Activated CD4-positive, CD25-positive, alpha-beta regulatory T cell treated with anti-CD3 and anti-CD28 coated beads, Interleukin-2, amount 50 U/mL, for 16 hours (primary cell): ENCODE measurements around the gene ZFP36L2.
"Not testable (repeated sequence)": the region's sequence is repeated elsewhere in the genome, so short reads cannot be mapped to it uniquely, and the experiment has no call there.

Source experiments
- DNase-seq: peaks from one replicate; pipeline ENCODE4 v3.0.0-alpha.2; 2020; ENCODE audit warnings: low read depth, low spot score

Gene ZFP36L2

DNA sequence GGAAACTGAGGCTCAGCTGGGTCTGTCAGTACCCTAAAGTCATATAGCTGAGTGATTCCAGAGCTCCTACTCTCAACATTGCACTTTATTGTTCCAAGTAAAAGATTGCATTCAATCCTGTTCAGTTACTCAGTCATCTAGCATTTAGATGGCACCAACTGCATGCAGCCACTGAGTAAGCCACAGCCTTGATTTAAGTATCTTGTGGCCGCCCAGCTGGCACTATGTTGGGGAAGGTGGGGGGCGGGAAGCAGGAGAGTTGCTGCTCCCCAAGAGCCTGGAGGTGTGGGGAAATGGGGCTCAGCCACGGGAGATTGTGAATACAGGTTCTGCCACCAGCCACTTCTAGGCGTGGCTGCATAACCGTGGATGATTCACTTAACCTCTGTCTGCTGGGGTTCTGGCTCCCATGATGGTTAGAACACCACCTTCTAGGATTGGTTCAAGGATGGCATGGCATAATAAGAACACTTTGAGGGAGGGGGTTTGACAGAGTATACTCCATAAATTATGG lies 17.1 kb downstream of the ZFP36L2 start:
- no peak for DNase-seq

- no peak for DNase-seq
Observed at GRCh38 chr2:43207553-43208300, 18.7 kb downstream of the ZFP36L2 start.

DNA sequence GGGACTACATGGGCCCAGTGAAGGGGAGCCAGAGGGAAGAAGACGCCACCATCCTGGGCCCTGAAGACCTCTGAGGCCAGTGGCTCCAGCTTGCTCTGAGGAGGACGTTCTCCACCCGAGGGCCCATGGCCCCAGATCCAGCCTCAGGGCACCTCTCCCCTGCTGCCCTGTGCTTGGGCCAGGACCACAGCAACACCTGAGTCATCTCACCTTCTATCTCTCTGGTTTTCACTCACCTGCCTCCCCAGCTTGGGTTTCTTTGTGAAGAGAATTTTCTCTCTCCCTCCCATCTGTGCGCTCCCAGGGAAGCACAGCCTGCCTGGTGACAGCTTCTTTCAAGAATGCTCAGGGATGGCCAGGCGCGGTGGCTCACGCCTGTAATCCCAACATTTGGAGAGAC lies 19.8 kb downstream of the ZFP36L2 start:
- DNase-seq, result no peak

- DNase-seq, result no peak
Observed at GRCh38 chr2:43203373-43203772, 23.0 kb downstream of the ZFP36L2 start.

- no peak for DNase-seq
Observed at GRCh38 chr2:43202289-43202688, 24.1 kb downstream of the ZFP36L2 start.

- DNase-seq, result no peak
Observed at GRCh38 chr2:43201497-43201896, 24.9 kb downstream of the ZFP36L2 start.

GRCh38 chr2:43201016-43201415 lies 25.4 kb downstream of the ZFP36L2 start:
- no peak for DNase-seq

DNA sequence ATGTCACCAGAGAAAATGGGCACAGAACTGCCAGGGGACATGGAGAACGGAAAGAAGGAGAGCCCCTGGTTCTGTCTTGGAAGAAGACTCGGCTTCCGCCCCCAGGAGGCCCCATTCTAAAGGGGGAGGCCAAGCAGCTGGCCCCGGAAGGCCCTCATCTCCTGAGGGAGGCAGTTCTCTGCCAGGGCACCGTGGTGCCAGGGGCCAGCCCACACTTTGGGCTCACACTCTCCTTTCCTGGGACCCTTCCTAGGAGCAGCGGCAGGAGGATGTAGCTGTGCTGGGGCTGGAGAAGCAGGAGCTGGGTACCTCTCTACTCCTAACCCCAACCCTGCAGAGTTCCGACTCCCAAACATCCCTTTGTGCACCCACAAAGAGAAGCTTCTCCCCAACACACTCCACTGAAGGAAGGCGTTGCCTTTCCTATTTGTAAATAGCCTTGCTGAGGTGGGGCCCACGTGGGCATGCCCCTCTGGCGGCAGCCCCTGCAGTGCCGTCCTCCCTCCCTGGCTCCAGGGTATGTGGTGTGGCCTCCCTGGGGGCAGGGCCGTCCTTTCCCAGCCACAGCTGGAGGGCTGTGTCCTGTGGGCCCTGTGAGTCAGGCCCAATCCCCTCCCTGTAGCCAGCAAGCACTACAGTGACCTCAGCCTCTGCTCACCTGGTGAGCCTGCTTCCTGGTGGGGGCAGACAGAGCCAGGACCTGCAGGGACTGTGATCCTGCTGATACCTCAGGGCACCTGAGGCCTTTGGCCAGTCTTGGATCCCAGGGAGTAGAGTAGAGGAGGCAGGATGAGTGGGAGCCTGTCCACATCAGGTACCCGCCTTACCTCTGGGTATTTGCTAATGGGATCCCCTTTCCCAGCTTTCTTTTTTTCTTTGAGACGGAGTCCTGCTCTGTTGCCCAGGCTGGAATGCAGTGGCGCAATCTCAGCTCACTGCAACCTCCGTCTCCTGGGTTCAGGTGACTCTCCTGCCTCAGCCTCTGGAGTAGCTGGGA lies 26.6 kb downstream of the ZFP36L2 start:
- DNase-seq, result no peak

DNA sequence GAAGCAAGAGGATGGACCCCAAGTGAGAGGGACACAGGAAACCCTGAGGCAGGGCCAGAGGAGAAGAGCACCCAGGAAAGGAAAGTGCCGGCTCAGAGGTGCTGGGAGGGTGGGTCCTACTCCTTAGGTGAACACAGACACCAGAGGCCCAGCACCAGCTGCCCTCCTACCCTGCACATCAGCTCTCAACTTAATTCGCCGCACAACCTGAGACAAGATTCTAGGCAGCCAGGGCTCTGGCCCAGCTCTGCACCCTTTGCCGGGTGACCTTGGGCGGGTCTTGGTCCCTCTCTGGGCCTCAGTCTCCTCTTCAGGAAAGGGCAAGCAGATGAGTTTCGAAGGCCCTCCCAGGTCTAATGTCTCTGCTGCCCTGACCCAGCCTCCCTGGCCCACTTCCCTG lies 28.1 kb downstream of the ZFP36L2 start:
- no peak for DNase-seq

DNA sequence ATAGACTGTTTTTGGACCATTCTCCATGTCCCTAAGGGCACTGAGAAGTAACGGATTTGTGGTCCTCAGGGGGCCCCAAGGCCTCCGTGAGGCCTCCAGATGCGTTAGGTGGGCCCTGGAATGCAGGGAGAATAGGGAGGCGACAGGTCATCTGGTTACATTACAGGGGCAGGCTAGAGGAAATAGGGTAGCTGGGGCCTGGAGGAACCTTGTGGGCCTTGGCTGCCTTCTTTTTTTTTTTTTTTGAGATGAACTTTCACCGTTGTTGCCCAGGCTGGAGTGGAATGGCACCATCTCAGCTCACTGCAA lies 28.9 kb downstream of the ZFP36L2 start:
- DNase-seq, result no peak

GRCh38 chr2:43196768-43197587 lies 29.4 kb downstream of the ZFP36L2 start:
- no peak for DNase-seq

DNA sequence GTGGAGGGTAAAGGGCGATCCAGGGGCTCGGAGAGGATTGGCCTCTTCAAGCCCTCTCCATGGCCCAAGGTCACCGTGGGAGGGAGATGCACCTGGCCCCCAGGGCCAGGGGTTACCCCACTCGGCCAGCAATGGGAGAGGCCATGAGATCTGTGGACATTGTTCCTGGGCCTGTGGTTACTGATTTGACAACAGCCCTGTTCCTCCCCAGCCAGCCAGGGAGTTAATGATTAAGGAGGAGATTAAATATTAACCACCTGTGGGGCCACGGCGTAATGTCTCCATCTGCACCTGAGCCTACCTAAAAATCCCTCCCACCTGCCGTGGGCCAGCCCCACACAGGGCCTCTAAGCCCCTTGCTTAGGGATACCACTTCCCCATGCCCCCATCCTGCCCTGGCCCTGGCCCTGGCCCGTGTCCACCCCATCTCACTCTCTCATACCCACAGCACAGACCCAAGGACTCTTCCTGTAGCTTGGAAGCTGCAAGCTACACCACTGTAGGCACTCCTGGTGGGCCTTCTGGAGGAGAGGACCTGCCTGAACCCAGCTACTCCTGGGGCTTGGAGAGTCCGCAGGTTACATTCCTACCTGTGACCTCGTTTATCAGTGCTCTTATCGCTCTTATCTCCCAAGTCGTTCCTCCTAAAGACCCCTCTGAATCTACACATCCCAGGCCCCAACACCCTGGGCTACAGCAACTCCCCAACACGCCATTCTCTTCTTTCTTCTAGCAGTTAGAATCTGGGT lies 32.1 kb downstream of the ZFP36L2 start:
- DNase-seq, result no peak

- no peak for DNase-seq
Observed at GRCh38 chr2:43193652-43194120, 32.7 kb downstream of the ZFP36L2 start.

DNA sequence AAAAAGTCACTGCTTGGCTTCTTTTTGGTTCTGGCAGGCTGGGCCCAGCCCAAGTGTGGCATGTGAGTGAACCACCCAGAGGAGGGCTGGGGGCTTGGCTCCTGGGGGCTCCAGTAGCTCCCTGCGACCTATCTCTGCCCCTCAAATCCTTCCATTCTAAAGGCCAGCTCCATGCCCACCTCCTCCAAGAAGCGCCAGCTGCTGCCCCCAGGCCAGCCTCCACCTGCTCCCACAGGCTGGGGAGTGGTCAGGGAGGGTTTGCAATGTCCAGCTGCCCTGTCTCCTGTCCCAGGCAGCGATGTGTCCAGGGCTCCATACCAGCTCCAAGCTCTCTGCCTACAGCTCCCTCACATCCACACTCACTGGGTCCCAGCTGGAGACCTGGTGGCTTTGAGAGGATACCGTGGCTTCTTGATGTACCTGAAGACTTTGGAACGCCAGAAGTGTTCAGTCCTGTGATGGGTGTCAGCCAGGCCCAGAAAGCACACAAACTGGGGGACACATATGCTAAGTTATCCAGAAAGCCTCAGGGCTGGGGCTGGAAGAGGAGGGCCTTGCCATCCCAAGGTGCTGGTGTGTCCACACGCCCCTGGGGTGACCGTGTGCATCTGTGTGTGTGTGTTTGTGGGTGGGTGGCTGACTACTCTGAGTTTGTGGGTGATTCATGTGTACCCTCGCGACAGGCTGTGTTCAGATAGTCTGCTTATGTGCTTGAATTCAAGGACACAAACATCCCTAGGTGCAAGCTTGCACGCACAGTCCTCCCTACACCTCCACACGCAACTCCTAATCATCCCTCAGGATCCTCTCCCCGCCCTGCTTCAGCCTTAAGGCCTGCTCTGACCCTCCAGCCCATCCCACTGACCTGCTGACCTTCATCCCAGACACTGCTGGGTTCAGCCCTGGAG lies 33.4 kb downstream of the ZFP36L2 start:
- DNase-seq, result no peak

DNA sequence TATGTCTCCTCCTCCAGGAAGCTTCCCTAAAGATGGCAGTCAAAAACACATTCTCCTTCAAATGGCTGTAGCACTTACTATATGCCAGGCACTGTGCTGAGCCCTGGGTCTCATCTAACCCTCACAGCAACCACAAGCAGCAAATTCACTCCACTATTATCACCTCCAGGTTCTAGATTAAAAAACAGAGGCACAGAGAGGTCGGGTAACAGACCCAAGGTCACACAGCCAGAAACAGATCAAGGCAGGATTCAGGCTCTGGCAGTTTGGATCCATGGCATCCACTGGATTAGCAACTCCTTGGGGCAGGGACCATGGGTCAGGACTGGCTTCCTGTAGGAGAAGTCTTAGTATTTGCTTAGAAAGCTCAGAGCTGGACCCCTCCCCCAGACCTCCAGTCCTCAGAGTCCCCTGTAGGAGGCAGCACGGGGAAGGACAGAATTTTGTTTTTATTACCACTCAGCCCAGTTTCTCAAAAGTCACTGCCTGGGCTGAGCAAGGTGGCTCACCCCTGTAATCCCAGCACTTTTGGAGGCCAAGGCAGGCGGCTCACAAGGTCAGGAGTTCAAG lies 34.4 kb downstream of the ZFP36L2 start:
- no peak for DNase-seq

DNA sequence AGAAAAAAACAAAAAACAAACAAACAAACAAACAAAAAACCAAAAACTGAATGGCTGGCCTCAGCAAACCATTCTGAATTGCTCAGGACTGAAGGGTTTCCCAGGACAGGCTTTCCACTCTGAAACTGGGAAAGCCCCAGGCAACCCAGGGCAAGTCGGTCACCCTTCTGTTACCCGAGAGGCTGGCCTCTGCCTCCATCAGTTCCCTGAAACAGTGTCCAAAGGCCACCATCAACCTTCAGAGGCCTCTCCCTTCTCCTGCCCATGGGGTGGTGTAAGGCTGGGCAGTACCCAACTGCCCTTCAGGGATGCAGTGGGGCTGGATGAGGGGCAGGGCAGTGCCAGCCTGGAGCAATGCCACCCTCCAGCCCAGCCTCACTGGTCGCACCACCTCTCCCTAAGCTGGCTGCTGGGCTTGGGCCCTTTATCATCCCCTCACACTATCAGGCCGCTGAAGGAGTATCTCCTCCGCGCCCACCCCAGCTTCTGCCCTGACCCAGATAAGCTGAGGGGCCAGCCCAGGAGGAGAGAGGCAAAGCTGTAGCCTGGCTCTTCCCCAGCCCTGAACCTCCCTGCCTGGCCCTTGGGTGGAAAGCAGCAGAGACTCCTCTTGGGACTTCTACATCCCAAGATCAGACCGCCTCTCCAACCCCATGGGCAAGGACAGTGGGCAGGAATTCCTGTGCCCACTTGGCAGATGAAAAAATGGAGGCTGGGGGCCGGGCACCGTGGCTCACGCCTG lies 35.9 kb downstream of the ZFP36L2 start:
- no peak for DNase-seq

DNA sequence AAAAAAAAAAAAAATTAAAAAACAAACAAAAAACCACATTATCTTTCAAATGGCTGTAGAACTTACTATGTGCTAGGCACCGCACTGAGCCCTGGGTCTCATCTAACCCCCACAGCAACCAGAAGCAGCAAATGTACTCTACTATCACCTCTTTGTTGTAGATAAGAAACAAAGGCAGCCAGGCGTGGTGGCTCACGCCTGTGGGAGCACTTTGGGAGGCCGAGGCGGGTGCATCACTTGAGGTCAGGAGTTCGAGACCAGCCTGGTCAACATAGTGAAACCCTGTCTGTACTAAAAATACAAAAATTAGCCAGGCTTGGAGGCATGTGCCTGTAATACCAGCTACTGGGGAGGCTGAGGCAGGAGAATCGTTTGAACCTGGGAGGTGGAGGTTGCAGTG lies 36.5 kb downstream of the ZFP36L2 start:
- not testable (repeated sequence) for DNase-seq

GRCh38 chr2:43188561-43189386 lies 37.6 kb downstream of the ZFP36L2 start:
- no peak for DNase-seq
